ENCODE data around the gene ZBTB32.

Gene ZBTB32

DNA sequence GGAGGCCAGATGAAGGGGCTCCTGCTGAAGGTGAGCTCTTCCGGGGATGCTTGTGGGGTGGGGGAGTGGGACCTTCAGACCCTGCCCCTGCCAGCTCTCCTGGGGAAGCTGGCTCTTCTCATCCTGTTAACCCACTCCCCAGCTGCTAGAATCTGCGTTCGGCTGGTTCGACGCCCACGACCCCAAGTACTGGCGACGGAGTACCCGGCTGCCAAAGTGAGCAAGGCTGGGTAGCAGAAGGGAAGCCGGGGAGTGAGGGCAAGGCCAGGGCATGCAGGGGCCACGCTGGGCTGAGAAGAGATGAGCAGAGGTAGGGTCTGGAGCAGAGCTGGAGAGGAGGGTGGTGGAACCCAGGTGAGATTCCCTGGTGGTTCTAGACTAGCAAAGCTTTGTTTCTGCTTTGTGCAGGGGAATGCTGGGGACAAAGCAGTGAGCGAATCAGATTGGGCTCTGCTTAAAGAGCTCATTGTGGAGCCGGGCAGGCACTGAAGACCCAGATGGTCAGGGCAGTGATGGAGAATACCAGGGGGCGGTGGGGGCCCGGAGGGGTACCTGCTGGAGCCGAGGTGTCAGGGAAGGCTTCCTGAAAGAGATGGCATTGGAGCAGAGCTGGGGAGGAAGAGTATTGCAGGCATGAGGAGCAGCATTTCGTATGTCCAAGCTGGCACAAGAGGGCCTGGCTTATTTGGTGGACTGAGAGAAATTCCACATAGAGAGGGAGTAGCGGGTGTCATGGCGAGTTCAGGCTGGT lies 23.8 kb downstream of the ZBTB32 start:
- no peak overlapping the region for H2BK120ac ChIP-seq (ENCODE audit: low read depth, low read length)
- no peak overlapping the region for H3K4ac ChIP-seq (ENCODE audit: low read depth in 1 of 2, low read length in 2 of 2)
- peaks cover 88 to 99% of the 10 kb centered on the region in 2 experiments for H3K36me3 ChIP-seq (ENCODE audit: control insufficient read depth in 1 of 2, insufficient read depth in 2 of 2, low read depth in 1 of 2, low read length in 2 of 2)
- H3K4me3 ChIP-seq (ENCODE audit: insufficient read depth in 1 of 2, low read depth in 1 of 2, low read length in 2 of 2), result no peak overlapping the region
- no peak overlapping the region for H2AFZ ChIP-seq (ENCODE audit: low read depth, low read length)
- H3K27me3 ChIP-seq (ENCODE audit: control insufficient read depth in 1 of 2, insufficient read depth in 1 of 2, low read length in 2 of 2), result no peaks in the 10 kb centered on the region
- H3K9ac ChIP-seq (ENCODE audit: low read length), result no peak overlapping the region
- no peak overlapping the region for H3K4me2 ChIP-seq (ENCODE audit: low read length, poor library complexity, severe bottlenecking)
- no peak overlapping the region for H2AK5ac ChIP-seq (ENCODE audit: low read length, severe bottlenecking)
- H3K14ac ChIP-seq (ENCODE audit: low read length in 2 of 2), result no peak overlapping the region
- 97% methylated on average over 19 of the region's 19 CpGs for WGBS
- no peak overlapping the region for H4K91ac ChIP-seq (ENCODE audit: low read length)
- no peak overlapping the region for H3K27ac ChIP-seq (ENCODE audit: low read length, poor library complexity, severe bottlenecking)
- H4K8ac ChIP-seq (ENCODE audit: low read length), result no peak overlapping the region
- H2BK5ac ChIP-seq (ENCODE audit: low read depth, low read length, poor library complexity, severe bottlenecking), result no peak overlapping the region
- H3K23ac ChIP-seq (ENCODE audit: low read length in 2 of 2), result no peak overlapping the region
- H3K79me1 ChIP-seq (replicated peaks; ENCODE audit: low read length, poor library complexity, severe bottlenecking), result peaks cover 73% of the 10 kb centered on the region
- H3K18ac ChIP-seq (ENCODE audit: low read depth in 1 of 2, low read length in 2 of 2), result no peak overlapping the region
- H3K4me1 ChIP-seq (ENCODE audit: control insufficient read depth, insufficient read depth, low read depth, low read length), result no peaks in the 10 kb centered on the region
- no peaks in the 10 kb centered on the region for H3K9me3 ChIP-seq (ENCODE audit: control insufficient read depth, low read length)
- H2BK12ac ChIP-seq (ENCODE audit: low read length in 2 of 2), result no peak overlapping the region
- no peak for DNase-seq
- H2BK15ac ChIP-seq (ENCODE audit: low read depth, poor library complexity, severe bottlenecking), result no peak overlapping the region

DNA sequence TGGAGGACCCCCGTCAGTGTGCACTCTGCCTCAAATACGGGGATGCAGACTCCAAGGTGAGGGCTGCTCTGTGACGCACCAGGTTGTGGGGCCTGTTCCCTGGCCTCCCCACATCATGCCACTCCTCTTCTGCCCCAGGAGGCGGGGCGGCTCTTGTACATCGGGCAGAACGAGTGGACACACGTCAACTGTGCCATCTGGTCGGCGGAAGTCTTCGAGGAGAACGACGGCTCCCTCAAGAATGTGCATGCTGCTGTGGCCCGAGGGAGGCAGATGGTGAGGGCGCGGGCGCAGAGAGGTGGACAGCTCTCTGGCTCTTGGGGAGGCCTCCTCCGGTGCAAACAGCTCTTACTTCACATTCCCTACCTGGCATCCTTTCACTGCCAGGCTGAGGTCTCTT lies 24.7 kb downstream of the ZBTB32 start:
- Histone ChIP-seq H3K23ac (ENCODE audit: low read length in 2 of 2) (no peak overlapping the region), H3K27me3 (ENCODE audit: control insufficient read depth in 1 of 2, insufficient read depth in 1 of 2, low read length in 2 of 2) (no peaks in the 10 kb centered on the region), H2BK5ac (ENCODE audit: low read depth, low read length, poor library complexity, severe bottlenecking) (no peak overlapping the region), H4K8ac (ENCODE audit: low read length) (no peak overlapping the region), H3K9me3 (ENCODE audit: control insufficient read depth, low read length) (no peaks in the 10 kb centered on the region), H3K4me1 (ENCODE audit: control insufficient read depth, insufficient read depth, low read depth, low read length) (no peaks in the 10 kb centered on the region), H2BK15ac (ENCODE audit: low read depth, poor library complexity, severe bottlenecking) (no peak overlapping the region), H4K91ac (ENCODE audit: low read length) (no peak overlapping the region), H3K4me2 (ENCODE audit: low read length, poor library complexity, severe bottlenecking) (no peak overlapping the region), H3K18ac (ENCODE audit: low read depth in 1 of 2, low read length in 2 of 2) (no peak overlapping the region), H3K36me3 (ENCODE audit: control insufficient read depth in 1 of 2, insufficient read depth in 2 of 2, low read depth in 1 of 2, low read length in 2 of 2) (peaks cover 87 to 99% of the 10 kb centered on the region in 2 experiments), H3K14ac (ENCODE audit: low read length in 2 of 2) (no peak overlapping the region), H3K9ac (ENCODE audit: low read length) (no peak overlapping the region), H3K27ac (ENCODE audit: low read length, poor library complexity, severe bottlenecking) (no peak overlapping the region), H2AK5ac (ENCODE audit: low read length, severe bottlenecking) (no peak overlapping the region), H2BK12ac (ENCODE audit: low read length in 2 of 2) (no peak overlapping the region), H3K4ac (ENCODE audit: low read depth in 1 of 2, low read length in 2 of 2) (no peak overlapping the region), H2BK120ac (ENCODE audit: low read depth, low read length) (no peak overlapping the region), H2AFZ (ENCODE audit: low read depth, low read length) (no peak overlapping the region), H3K79me1 (replicated peaks; ENCODE audit: low read length, poor library complexity, severe bottlenecking) (peaks cover 70% of the 10 kb centered on the region), H3K4me3 (ENCODE audit: insufficient read depth in 1 of 2, low read depth in 1 of 2, low read length in 2 of 2) (no peak overlapping the region)
- WGBS, result 98% methylated on average over 17 of the region's 18 CpGs
- DNase-seq, result no peak

GRCh38 chr19:35729763-35730162 lies 25.4 kb downstream of the ZBTB32 start:
- Histone ChIP-seq H3K18ac (ENCODE audit: low read depth in 1 of 2, low read length in 2 of 2) (no peak overlapping the region), H3K9me3 (ENCODE audit: control insufficient read depth, low read length) (no peaks in the 10 kb centered on the region), H4K91ac (ENCODE audit: low read length) (no peak overlapping the region), H3K14ac (ENCODE audit: low read length in 2 of 2) (no peak overlapping the region), H2BK5ac (ENCODE audit: low read depth, low read length, poor library complexity, severe bottlenecking) (no peak overlapping the region), H3K27me3 (ENCODE audit: control insufficient read depth in 1 of 2, insufficient read depth in 1 of 2, low read length in 2 of 2) (no peaks in the 10 kb centered on the region), H3K36me3 (ENCODE audit: control insufficient read depth in 1 of 2, insufficient read depth in 2 of 2, low read depth in 1 of 2, low read length in 2 of 2) (peaks cover 87 to 99% of the 10 kb centered on the region in 2 experiments), H2BK12ac (ENCODE audit: low read length in 2 of 2) (no peak overlapping the region), H3K4me1 (ENCODE audit: control insufficient read depth, insufficient read depth, low read depth, low read length) (peaks cover 2% of the 10 kb centered on the region), H3K4ac (ENCODE audit: low read depth in 1 of 2, low read length in 2 of 2) (no peak overlapping the region), H3K4me3 (ENCODE audit: insufficient read depth in 1 of 2, low read depth in 1 of 2, low read length in 2 of 2) (no peak overlapping the region), H3K4me2 (ENCODE audit: low read length, poor library complexity, severe bottlenecking) (no peak overlapping the region), H2BK120ac (ENCODE audit: low read depth, low read length) (no peak overlapping the region), H3K27ac (ENCODE audit: low read length, poor library complexity, severe bottlenecking) (no peak overlapping the region), H3K79me1 (replicated peaks; ENCODE audit: low read length, poor library complexity, severe bottlenecking) (peaks cover 69% of the 10 kb centered on the region), H2BK15ac (ENCODE audit: low read depth, poor library complexity, severe bottlenecking) (no peak overlapping the region), H4K8ac (ENCODE audit: low read length) (no peak overlapping the region), H3K9ac (ENCODE audit: low read length) (no peak overlapping the region), H2AK5ac (ENCODE audit: low read length, severe bottlenecking) (no peak overlapping the region), H2AFZ (ENCODE audit: low read depth, low read length) (no peak overlapping the region), H3K23ac (ENCODE audit: low read length in 2 of 2) (no peak overlapping the region)
- 94% methylated on average over 11 of the region's 11 CpGs for WGBS
- DNase-seq, result no peak

- 98% methylated on average over 18 of the region's 18 CpGs for WGBS
- H2AFZ ChIP-seq (ENCODE audit: low read depth, low read length), result no peak overlapping the region
- no peak overlapping the region for H3K18ac ChIP-seq (ENCODE audit: low read depth in 1 of 2, low read length in 2 of 2)
- H3K23ac ChIP-seq (ENCODE audit: low read length in 2 of 2), result no peak overlapping the region
- H3K9ac ChIP-seq (ENCODE audit: low read length), result no peak overlapping the region
- peaks cover 87 to 99% of the 10 kb centered on the region in 2 experiments for H3K36me3 ChIP-seq (ENCODE audit: control insufficient read depth in 1 of 2, insufficient read depth in 2 of 2, low read depth in 1 of 2, low read length in 2 of 2)
- no peak overlapping the region for H3K27ac ChIP-seq (ENCODE audit: low read length, poor library complexity, severe bottlenecking)
- no peak overlapping the region for H2BK15ac ChIP-seq (ENCODE audit: low read depth, poor library complexity, severe bottlenecking)
- H3K4me1 ChIP-seq (ENCODE audit: control insufficient read depth, insufficient read depth, low read depth, low read length), result peaks cover 2% of the 10 kb centered on the region
- no peak overlapping the region for H2BK5ac ChIP-seq (ENCODE audit: low read depth, low read length, poor library complexity, severe bottlenecking)
- H3K27me3 ChIP-seq (ENCODE audit: control insufficient read depth in 1 of 2, insufficient read depth in 1 of 2, low read length in 2 of 2), result no peaks in the 10 kb centered on the region
- H3K9me3 ChIP-seq (ENCODE audit: control insufficient read depth, low read length), result no peaks in the 10 kb centered on the region
- no peak overlapping the region for H3K4me2 ChIP-seq (ENCODE audit: low read length, poor library complexity, severe bottlenecking)
- H2BK12ac ChIP-seq (ENCODE audit: low read length in 2 of 2), result no peak overlapping the region
- no peak overlapping the region for H2AK5ac ChIP-seq (ENCODE audit: low read length, severe bottlenecking)
- DNase-seq, result no peak
- H3K79me1 ChIP-seq (replicated peaks; ENCODE audit: low read length, poor library complexity, severe bottlenecking), result peaks cover 67% of the 10 kb centered on the region
- no peak overlapping the region for H4K91ac ChIP-seq (ENCODE audit: low read length)
- no peak overlapping the region for H3K4ac ChIP-seq (ENCODE audit: low read depth in 1 of 2, low read length in 2 of 2)
- H3K14ac ChIP-seq (ENCODE audit: low read length in 2 of 2), result no peak overlapping the region
- H3K4me3 ChIP-seq (ENCODE audit: insufficient read depth in 1 of 2, low read depth in 1 of 2, low read length in 2 of 2), result no peak overlapping the region
- H4K8ac ChIP-seq (ENCODE audit: low read length), result no peak overlapping the region
- no peak overlapping the region for H2BK120ac ChIP-seq (ENCODE audit: low read depth, low read length)
Observed at GRCh38 chr19:35730326-35730725, 26.0 kb downstream of the ZBTB32 start.

All from mesenchymal stem cell (in vitro differentiated cells and primary cell).